ENCODE data around the gene PIH1D1. TPM values are rescaled to one million over a fixed set of nuclear protein-coding genes. Genes with fewer than 3 reads are reported as not detected.

PIH1D1 gene
- total and polyA plus RNA-seq, 12 donors, result 26.6 to 131 (median 83.6) TPM

GRCh38 chr19:49421039-49421877, 30.4 kb downstream of the PIH1D1 start:
- intact Hi-C loops (cut with DNase I), result no loop called here
- WGBS, 4 donors, result 8 to 15% (median 12%) methylated on average over 32 to 48 of the region's 48 CpGs
- Histone ChIP-seq H3K27me3 (peaks cover 63% of the 10 kb centered on the region), H3K27ac (no peak overlapping the region), H3K4me3 (no peak overlapping the region), H3K4me1 (replicated peaks in 1 of 2) (peaks cover 0 to 20% of the 10 kb centered on the region in 2 donors), H3K36me3 (replicated peaks in 1 of 2) (no peaks in the 10 kb centered on the region), H3K9me3 (replicated peaks in 1 of 3) (no peaks in the 10 kb centered on the region)
- TF ChIP-seq POLR2A (IDR thresholded peaks at IDR 0.05), result no peak
- no peak for TF ChIP-seq CTCF (IDR thresholded peaks at IDR 0.05)
- peak; percentile 52 to 76 (median 66) for DNase-seq

- Histone ChIP-seq H3K36me3 (replicated peaks in 1 of 2) (no peaks in the 10 kb centered on the region), H3K27me3 (peaks cover 52% of the 10 kb centered on the region), H3K4me3 (no peak overlapping the region), H3K4me1 (replicated peaks in 1 of 2) (peaks cover 0 to 20% of the 10 kb centered on the region in 2 donors), H3K9me3 (replicated peaks in 1 of 3) (no peaks in the 10 kb centered on the region), H3K27ac (no peak overlapping the region)
- TF ChIP-seq CTCF (IDR thresholded peaks at IDR 0.05) (no peak), POLR2A (IDR thresholded peaks at IDR 0.05) (no peak)
- no peak for DNase-seq
- intact Hi-C loops (cut with DNase I), result no loop called here
- WGBS, 4 donors, result 43 to 65% (median 56%) methylated on average over 2 of the region's 2 CpGs
These were observed 31.4 kb downstream of the PIH1D1 start for GRCh38 chr19:49420227-49420626.

- Histone ChIP-seq H3K4me3 (no peak overlapping the region), H3K4me1 (replicated peaks in 1 of 2) (peaks cover 0 to 20% of the 10 kb centered on the region in 2 donors), H3K36me3 (replicated peaks in 1 of 2) (no peaks in the 10 kb centered on the region), H3K27ac (no peak overlapping the region), H3K9me3 (replicated peaks in 1 of 3) (no peaks in the 10 kb centered on the region), H3K27me3 (peaks cover 44% of the 10 kb centered on the region)
- DNase-seq, result no peak
- TF ChIP-seq CTCF (IDR thresholded peaks at IDR 0.05) (no peak), POLR2A (IDR thresholded peaks at IDR 0.05) (no peak)
- intact Hi-C loops (cut with DNase I), result no loop called here
- WGBS, 4 donors, result 66 to 81% (median 70%) methylated on average over 2 of the region's 2 CpGs
These were observed 32.4 kb downstream of the PIH1D1 start for GRCh38 chr19:49419173-49419572.

GRCh38 chr19:49418511-49418910, 33.1 kb downstream of the PIH1D1 start:
- peaks cover 0 to 18% of the 10 kb centered on the region in 2 donors for H3K4me1 ChIP-seq (replicated peaks in 1 of 2)
- no peaks in the 10 kb centered on the region for H3K36me3 ChIP-seq (replicated peaks in 1 of 2)
- 58 to 76% (median 71%) methylated on average over 3 to 5 of the region's 5 CpGs for WGBS, 4 donors

More at GRCh38 chr19:49418511-49418910, 33.1 kb downstream of the PIH1D1 start:
- TF ChIP-seq POLR2A (IDR thresholded peaks at IDR 0.05) (no peak), CTCF (IDR thresholded peaks at IDR 0.05) (no peak)
- H3K9me3 ChIP-seq (replicated peaks in 1 of 3), result no peaks in the 10 kb centered on the region
- H3K27me3 ChIP-seq, result peaks cover 37% of the 10 kb centered on the region
- H3K4me3 ChIP-seq, result no peak overlapping the region
- intact Hi-C loops (cut with DNase I), result no loop called here
- no peak overlapping the region for H3K27ac ChIP-seq
- no peak for DNase-seq
